ENCODE data around the gene TAS2R41.

DNA sequence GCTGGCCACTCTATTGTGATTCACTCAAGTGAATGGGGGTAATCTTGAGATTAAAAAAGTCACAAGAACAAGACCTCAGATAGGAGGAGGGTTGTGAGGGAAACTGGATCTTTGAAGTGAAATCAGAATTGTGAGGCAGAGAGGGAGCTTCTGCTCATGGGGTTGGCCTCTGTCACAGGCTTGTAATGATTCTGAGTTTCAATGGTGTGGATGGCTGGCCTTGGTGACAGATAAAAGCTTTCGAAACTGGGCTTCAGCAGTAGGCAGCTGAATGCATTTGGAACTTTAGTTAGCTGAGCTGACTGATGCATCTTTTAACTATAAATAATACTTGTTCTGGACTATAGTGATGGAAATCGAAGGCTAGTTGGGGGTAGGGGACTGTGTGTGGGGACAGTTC lies 22.2 kb upstream of the TAS2R41 start:
- TF ChIP-seq POLR2AphosphoS5 (IDR thresholded peaks at IDR 0.05) (no peak), POLR2A (IDR thresholded peaks at IDR 0.05) (no peak), EP300 (IDR thresholded peaks at IDR 0.05) (no peak)
- TF ChIP-seq, protein P1, sequence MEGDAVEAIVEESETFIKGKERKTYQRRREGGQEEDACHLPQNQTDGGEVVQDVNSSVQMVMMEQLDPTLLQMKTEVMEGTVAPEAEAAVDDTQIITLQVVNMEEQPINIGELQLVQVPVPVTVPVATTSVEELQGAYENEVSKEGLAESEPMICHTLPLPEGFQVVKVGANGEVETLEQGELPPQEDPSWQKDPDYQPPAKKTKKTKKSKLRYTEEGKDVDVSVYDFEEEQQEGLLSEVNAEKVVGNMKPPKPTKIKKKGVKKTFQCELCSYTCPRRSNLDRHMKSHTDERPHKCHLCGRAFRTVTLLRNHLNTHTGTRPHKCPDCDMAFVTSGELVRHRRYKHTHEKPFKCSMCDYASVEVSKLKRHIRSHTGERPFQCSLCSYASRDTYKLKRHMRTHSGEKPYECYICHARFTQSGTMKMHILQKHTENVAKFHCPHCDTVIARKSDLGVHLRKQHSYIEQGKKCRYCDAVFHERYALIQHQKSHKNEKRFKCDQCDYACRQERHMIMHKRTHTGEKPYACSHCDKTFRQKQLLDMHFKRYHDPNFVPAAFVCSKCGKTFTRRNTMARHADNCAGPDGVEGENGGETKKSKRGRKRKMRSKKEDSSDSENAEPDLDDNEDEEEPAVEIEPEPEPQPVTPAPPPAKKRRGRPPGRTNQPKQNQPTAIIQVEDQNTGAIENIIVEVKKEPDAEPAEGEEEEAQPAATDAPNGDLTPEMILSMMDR (IDR thresholded peaks at IDR 0.05) = no peak
